RKO (cell line): ENCODE results near the gene SYNE3.

ENCODE experiments used
- DNase-seq: peaks from one replicate; pipeline ENCODE4 v3.0.0-alpha.2; 2016; ENCODE audit warnings: low spot score

SYNE3 gene

GRCh38 chr14:95489214-95490137, 27.0 kb downstream of the SYNE3 start:
- no peak for DNase-seq

DNA sequence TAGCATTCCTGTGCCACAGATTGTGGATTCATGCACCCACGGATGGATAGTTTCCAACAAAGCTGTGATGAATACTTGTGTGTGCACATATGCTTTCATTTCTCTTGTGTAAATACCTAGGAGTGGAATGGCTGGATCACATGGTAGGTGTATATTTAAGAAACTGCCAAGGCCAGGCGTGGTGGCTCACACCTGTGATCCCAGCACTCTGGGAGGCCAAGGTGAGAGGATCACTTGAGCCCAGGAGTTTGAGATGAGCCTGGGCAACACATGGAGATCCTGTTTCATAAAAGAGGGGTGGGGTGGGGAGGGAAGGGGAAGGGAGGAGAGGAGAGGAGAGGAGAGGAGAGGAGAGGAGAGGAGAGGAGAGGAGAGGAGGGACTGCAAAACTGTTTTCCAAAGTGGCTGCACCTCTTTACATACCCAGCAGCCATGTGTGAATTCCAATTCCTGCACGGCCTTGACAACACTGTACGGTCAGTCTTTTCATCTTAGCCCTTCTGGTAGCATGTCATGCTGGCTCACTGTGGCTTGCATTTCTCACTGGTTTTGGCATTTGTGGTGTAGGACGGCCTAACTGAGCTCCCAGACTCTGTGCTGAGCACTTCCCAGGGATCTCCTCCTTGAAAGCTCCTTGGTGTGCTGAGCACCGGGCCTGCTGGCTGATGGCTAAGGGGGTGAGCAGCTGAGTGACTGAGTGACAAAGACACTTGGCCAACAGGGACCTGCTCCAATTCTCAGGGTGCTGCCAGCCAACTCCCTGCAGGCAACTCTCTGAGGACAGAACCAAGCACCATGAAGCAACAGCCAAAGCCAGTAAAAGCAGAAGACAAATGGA, 27.9 kb downstream of the SYNE3 start:
- no peak for DNase-seq

GRCh38 chr14:95487669-95488084, 28.8 kb downstream of the SYNE3 start:
- DNase-seq: no peak

GRCh38 chr14:95486875-95487668, 29.4 kb downstream of the SYNE3 start:
- DNase-seq: no peak

DNA sequence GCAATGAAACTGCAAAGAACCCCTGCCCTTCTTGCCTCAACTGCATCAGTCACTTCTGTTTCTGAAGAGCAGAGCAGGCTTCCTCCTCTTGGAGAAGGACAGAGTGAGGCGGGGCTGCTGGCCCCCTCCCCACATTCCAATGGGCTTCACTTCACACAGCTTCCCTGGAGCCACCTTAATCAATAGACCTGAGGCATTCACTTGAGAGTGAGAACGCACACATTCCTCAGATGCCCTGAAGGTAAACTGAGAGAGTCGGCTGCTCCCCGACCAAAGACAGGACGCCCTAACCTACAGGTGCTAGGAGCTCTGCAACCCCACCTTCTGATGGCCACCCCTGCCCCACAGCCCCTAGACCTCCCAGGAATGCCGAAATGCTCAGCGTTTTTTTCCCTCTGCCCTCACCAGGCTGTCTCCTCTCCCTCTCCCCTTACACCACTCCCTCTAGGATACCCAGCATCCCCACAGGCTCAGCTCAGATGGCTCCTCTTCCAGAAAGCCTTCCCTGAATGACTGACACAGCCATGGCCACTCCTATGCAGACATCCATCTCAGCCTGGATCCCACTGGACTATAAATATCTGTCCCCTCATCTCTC, 31.1 kb downstream of the SYNE3 start:
- DNase-seq: no peak

- no peak for DNase-seq
These were observed 32.2 kb downstream of the SYNE3 start for GRCh38 chr14:95484296-95484695.

DNA sequence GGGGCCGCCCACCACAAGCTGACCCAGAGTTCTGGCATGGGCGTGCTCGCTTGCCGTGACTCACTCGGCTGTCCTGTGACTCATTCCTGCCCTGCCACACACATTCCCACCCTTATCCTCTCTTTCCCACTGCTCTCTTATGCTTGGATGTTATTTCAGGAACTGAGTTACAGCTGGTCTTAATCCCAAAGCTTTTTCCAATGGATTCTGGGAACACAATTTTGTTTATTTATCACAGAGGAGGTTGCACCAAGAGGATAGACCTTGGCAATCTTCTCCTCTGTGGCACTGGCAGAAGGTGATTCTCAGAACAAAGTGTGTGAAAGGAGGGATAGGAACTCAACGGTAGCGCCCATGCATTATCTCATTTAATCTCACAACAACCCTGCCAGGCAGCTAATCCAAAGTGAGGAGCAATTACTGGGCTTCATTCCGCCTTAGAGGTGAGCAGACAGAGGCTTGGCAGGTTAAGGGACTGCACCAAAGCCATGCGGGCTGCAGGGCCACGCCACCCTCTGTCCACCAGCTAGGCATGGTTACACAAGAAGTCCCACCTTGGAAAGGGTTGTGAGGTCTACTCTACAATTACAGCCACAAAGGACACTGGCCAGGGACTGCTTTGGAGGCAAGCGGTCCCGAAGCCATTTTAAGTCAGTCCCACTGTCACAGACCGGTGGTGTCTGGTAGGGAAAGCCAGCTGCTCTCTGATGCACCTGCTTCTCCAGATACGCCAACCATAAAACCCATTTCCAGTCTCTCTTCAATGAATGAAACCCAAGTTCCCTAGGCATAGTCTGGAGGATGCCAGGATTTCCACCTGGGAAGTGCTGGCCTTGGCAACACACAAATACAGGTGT, 32.9 kb downstream of the SYNE3 start:
- peak; percentile 76 for DNase-seq

DNA sequence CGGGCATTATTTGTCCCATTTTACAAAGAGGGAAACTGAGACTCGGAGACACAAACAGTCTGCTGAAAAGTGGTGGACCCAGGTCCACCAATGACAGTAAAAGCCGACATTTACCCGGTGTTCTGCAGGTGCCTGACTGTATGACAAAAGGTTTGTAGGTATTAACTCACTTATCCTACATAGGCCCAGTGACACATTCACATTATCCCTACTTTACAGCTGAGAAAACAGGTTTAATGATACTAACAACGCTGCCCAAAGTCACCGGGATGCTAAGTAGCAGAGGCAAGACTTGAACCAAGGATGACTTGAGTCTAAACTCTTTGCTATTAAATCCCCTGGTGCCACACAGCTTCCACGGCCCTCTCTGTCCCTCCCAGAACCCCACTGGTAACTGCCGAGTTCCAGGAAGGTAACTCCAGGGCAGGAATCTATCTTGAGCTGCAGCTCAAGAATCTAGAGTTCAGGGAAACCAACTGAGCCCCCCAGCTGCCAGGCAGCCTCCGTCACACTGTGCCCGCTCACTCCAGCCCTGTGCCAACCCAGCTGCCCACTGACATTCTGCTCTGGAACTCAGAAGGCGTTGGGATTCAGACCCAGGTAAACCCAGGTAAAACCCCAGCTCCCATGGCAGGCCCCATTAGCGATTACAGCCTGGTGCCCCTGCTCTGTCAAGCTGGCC, 33.7 kb downstream of the SYNE3 start:
- DNase-seq: no peak

DNA sequence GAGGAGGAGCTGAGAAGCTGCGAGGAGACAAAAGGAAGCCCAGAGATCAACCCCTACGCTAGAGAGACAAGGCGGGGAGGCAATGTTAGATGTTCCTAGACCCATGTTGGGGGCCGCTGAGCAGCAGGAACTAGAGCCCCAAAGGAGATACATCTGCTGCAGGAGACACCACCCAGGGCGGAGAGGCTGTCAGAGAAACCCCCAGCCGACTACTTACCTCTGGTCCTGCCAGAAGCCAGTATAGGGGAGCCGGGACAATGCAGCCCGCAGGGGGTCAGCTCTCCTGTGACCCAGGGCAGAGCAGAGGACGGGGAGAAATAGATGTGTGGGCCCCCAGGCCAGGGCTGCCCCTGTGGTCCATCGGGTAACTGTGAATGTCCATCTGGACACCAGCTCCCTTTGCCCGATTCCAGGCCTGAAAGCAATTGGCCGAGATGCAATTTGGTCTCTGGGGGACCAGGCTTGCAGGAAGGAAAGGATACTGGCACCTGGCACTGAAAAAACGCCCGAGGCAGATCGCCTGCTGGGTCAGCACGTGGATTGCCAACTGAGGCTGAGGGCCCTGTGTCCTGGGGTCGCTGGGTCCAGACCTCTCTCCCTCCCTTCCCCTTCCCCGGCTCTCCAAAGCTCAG, 34.9 kb downstream of the SYNE3 start:
- no peak for DNase-seq

DNA sequence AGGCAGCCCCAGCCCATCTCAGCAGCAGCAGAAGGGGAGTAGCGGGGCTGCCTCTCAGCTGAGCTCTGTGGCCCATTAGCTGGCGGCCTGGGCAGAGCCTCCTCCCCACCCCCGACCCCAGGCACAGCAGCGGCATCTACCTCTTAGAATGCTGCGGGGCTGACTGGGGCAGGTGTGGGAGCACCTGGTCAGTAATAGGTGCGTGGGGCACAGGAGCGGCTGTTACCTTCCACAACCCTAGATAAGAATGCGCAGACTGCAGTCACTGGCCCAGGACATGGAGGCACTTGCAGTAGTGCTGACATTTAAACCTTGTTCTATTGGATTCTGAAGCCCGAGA, 35.6 kb downstream of the SYNE3 start:
- DNase-seq: no peak

- DNase-seq: no peak
These were observed 36.2 kb downstream of the SYNE3 start for GRCh38 chr14:95480109-95480886.

DNA sequence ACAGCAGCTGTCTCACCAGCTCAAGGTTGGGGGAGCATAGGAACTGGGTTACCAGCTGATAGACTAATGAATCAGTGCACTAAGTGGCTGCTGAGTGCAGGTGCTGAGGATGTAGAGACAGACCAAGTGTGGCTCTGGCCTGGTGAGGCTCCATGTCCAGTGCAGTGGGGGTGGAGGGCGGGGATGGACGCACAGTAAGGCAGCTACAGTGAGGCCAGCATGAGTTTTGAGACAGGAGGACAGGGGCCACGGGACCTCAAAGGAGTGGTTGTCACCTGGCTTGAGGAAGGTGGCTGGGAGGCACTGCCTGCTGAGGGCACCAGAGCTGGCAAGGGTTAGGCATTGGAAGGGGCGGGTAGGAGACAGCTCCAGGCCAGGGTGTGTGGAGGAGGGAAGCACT, 37.0 kb downstream of the SYNE3 start:
- DNase-seq: no peak

DNA sequence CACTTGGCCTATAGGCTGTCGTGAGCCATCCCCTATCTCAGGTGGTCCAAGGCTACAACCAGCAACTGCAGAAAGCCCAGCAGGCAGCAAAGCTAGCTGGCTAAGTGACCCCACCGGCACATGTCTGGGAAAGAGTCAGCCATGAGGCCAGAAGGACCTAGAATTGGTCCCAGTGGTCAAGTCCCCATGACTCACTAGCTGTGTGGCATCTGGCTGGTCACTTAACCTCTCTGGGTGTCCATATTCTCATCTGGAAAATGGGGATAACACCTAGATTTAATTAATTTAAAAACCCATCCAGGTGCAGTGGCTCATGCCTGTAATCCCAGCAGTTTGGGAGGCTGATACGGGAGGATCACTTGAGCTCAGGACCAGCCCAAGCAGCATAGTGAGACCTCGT, 37.6 kb downstream of the SYNE3 start:
- no peak for DNase-seq

GRCh38 chr14:95478309-95478708, 38.1 kb downstream of the SYNE3 start:
- no peak for DNase-seq

GRCh38 chr14:95477411-95478269, 38.8 kb downstream of the SYNE3 start:
- no peak for DNase-seq

DNA sequence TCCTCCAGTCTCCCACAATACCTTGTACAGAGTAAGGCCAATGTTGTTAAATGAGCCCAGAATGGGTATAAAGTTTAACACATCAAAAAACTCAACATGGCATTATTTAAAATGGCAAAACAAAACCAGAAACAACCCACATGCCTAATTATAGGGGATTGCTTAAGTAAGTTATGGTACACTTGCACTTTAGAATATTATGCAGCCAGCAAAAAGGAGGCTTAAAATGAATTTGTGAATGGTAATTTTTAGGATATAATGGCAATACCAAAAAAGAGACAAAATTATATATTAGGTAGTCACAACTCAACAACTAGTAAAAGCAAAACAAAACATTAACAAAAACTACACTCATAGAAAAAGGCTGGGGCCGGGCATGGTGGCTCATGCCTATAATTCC, 39.7 kb downstream of the SYNE3 start:
- DNase-seq: no peak

DNA sequence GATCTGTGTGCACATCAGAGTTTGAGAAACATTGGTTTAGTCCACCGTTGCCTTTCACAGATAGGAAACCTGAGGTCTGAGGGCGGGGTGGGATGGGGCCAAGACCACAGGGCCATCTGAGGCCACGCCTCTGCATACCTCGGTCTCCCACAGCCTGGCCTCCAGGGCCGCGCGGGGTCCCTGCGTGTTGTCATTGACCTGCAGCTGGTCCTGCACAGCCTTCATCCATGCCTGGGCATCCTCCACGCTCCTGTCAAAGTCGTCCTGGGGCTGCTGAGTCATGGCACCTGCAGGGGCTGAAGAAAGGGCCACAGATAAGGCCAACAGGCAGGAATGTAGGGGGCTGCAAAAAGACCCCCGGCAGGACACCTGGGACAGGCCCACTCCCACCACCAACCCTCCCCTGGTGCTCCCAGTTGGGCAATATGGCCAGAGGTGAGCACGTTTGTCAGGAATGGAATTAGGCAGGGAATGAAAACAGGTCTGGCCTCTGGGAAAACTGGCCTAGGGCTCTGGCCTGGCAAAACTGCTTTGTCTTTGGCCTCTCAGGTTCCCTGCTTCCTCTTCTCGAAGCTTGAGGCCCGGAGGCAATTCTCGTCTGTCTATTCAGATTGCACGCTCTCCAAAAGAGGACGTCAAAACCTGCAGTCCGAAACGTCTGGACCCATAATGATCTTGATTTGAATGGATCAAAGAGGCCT, 40.8 kb downstream of the SYNE3 start:
- no peak for DNase-seq

DNA sequence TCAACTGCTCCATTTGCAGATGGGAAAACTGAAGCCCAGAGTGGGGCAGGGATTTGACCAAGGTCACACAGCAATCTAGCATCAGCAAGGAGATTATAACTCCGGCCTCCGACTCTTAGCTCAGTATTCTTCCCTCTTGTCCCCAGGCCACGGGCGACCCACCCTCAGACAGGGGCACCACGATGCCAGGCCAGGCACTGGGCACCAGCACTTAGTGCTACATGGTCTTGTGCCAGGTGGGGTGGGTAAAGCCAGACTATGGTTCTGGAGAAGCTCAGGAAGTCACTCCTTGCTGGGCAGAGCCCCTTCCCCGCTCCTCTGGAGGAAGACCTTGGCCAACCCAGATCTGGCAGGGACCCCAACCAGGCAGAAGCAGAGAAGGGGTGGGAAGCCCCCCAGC, 41.5 kb downstream of the SYNE3 start:
- DNase-seq: no peak
